ENCODE results near the gene GRAMD1B. TPM values are rescaled to one million over a fixed set of nuclear protein-coding genes. Genes with fewer than 3 reads are reported as not detected.
A peak's percentile ranks its signal among the peaks of the same experiment; 100 is the strongest.
"Not testable (repeated sequence)": the region's sequence is repeated elsewhere in the genome, so short reads cannot be mapped to it uniquely, and the experiment has no call there.

The GRAMD1B gene
- total RNA-seq, 3 donors from 2014 or later: 2.0 to 10.2 (median 8.2) TPM

DNA sequence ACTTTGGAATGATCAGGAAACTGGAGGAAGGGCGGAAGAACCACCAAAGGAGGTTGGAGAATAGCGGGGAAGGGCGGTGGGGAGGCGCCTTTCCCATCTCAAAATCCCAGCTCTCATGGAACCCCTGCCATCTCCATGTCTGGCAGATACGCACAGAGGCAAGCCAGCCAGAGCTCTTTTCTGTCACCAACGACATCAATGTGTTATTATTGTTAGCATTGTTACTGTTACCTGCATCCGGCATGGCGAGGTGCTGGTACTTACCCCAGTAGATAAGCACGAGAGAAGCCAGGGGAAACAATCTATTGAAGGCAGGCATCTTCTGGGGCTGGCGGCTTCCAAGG is 223.4 kb downstream of the GRAMD1B start:
- intact Hi-C loops (cut with DNase I; ENCODE audit: low total_unique reads): loop anchor here (10.0 kb wide), 1 partner anchor 1009 kb away; no protein-coding TSS in a partner anchor

DNA sequence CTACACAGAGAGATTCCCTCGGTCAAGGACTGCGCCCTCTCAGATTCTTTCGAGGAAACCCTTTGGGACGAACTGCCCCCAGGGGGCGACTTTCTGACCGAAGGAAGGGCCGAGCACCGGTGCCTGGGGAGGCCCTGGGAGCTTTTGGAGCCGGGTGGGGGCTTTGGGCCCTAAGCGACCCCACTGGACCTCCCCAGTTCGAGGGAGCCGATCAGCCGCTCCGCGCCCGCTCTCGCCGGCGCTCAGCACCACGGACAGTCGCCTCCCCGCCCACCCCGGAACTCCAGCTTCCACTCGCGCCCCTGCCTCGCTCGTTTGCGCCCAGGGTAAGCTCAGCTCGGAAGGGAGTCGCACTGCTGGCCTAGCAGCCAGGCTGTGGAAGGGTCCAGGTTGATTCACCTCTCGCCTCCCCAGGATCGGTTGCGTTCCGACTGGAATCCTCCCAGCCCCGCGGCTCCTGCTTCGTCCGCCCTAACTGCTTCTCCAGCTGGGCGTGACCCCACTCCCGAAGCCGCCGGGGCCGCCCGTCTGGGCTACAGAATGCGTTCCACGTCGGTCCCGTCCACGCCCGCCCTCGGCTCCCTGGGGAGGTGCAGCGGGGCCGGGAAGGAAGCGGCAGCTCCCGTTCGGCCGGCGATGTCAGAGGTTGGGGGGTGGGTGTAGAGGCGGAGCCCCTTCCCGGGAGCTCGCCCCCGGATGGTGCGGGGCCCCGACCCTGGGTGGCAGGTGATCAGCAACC is 223.9 kb downstream of the GRAMD1B start:
- peaks cover 0 to 6% of the 10 kb centered on the region in 2 donors for H3K27me3 ChIP-seq
- intact Hi-C loops (cut with DNase I; ENCODE audit: low total_unique reads): loop anchor here (10.0 kb wide), 1 partner anchor 1009 kb away; no protein-coding TSS in a partner anchor

More for the DNA sequence above, 223.4 kb downstream of the GRAMD1B start:
- TF ChIP-seq POLR2AphosphoS5 (IDR thresholded peaks at IDR 0.05) (no peak), POLR2A (IDR thresholded peaks at IDR 0.05) (no peak)
- TF ChIP-seq, protein P1, sequence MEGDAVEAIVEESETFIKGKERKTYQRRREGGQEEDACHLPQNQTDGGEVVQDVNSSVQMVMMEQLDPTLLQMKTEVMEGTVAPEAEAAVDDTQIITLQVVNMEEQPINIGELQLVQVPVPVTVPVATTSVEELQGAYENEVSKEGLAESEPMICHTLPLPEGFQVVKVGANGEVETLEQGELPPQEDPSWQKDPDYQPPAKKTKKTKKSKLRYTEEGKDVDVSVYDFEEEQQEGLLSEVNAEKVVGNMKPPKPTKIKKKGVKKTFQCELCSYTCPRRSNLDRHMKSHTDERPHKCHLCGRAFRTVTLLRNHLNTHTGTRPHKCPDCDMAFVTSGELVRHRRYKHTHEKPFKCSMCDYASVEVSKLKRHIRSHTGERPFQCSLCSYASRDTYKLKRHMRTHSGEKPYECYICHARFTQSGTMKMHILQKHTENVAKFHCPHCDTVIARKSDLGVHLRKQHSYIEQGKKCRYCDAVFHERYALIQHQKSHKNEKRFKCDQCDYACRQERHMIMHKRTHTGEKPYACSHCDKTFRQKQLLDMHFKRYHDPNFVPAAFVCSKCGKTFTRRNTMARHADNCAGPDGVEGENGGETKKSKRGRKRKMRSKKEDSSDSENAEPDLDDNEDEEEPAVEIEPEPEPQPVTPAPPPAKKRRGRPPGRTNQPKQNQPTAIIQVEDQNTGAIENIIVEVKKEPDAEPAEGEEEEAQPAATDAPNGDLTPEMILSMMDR (IDR thresholded peaks at IDR 0.05): no peak
- Histone ChIP-seq H3K27me3 (peaks cover 0 to 6% of the 10 kb centered on the region in 2 donors), H3K36me3 (no peaks in the 10 kb centered on the region), H3K4me1 (no peaks in the 10 kb centered on the region), H3K9me3 (no peaks in the 10 kb centered on the region), H3K4me3 (peak overlapping the region; percentile 40 to 76 (median 62)), H3K27ac (no peak overlapping the region)
- DNase-seq (ENCODE audit: low spot score in 2 of 2): no peak

DNA sequence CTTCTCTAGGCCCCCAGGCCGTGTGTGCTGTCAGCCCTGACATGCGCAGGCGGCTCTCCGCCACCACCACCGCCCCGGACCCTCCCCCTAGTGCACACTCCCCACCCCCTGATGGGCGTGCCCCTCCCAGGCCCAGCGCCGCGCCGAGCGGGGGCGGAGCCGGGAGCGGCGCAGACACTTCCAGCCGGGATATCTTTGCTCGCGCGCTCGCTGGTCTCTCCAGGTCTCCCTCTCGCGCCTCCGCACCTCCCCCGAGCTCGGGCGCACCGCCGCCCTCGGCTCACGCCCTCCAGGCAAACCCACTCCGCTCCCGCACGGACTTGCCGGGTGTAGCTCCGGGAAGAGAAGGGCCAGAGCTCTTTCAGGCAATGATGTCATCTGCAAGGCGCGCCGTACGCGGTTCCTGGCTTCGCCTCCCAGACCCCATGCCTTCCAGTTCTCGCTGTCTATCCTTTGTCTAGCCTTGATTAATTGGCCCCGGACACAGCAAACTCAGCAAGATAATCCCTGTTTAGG is 224.6 kb downstream of the GRAMD1B start, which contains the start of gene SCN3B:
Gene SCN3B, minus strand, starts transcription at position 59 of the 516 bp plus-strand sequence. CDS start 823 bp downstream, outside the sequence.
- Histone ChIP-seq H3K9me3 (no peaks in the 10 kb centered on the region), H3K4me3 (peak within 1 kb of the TSS; percentile 40 to 76 (median 62)), H3K36me3 (no peaks in the 10 kb centered on the region), H3K27ac (peak within 1 kb of the TSS; percentile 66 to 74), H3K4me1 (no peaks in the 10 kb centered on the region), H3K27me3 (peaks cover 0 to 6% of the 10 kb centered on the region in 2 donors)
- peak; percentile 49 to 71 for DNase-seq (ENCODE audit: low spot score in 2 of 2)
- intact Hi-C loops (cut with DNase I; ENCODE audit: low total_unique reads): loop anchor here (10.0 kb wide), 1 partner anchor 1010 kb away; no protein-coding TSS in a partner anchor
- TF ChIP-seq POLR2A (IDR thresholded peaks at IDR 0.05) (no peak), POLR2AphosphoS5 (IDR thresholded peaks at IDR 0.05) (no peak)
- TF ChIP-seq, protein P1 (IDR thresholded peaks at IDR 0.05): no peak

More for the DNA sequence above, 223.9 kb downstream of the GRAMD1B start:
- H3K9me3 ChIP-seq: no peaks in the 10 kb centered on the region
- peak overlapping the region; percentile 66 to 74 for H3K27ac ChIP-seq
- DNase-seq (ENCODE audit: low spot score in 2 of 2): peak; percentile 24 to 56
- no peaks in the 10 kb centered on the region for H3K4me1 ChIP-seq
- no peaks in the 10 kb centered on the region for H3K36me3 ChIP-seq
- H3K4me3 ChIP-seq: peak overlapping the region; percentile 40 to 76 (median 62)
- TF ChIP-seq POLR2A (IDR thresholded peaks at IDR 0.05): no peak
- TF ChIP-seq, protein P1 (IDR thresholded peaks at IDR 0.05): no peak
- no peak for TF ChIP-seq POLR2AphosphoS5 (IDR thresholded peaks at IDR 0.05)

DNA sequence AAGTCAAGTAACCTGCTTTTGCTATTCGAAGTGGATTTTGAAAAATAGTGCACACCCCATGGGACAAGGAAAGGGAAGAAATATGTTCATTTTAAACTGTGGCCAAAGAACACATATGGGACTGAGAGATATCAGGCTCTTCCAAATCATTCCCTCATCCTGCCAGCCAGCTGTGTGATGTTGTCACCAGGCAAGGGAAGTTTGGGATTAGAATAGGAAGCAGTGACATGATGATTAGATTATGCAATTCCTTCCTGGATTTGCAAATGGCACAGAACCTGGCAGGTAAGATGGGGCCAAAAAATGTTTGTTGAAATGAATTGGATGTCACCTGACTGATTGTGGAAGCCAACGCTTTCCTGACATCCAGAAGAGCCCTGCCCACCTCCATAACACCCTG is 229.2 kb downstream of the GRAMD1B start:
- no peak for DNase-seq (ENCODE audit: low spot score in 2 of 2)
- intact Hi-C loops (cut with DNase I; ENCODE audit: low total_unique reads): loop anchor here (10.0 kb wide), 1 partner anchor 1015 kb away; no protein-coding TSS in a partner anchor
- no peak overlapping the region for H3K4me3 ChIP-seq
- H3K4me1 ChIP-seq: no peaks in the 10 kb centered on the region
- no peaks in the 10 kb centered on the region for H3K36me3 ChIP-seq
- H3K27me3 ChIP-seq: no peaks in the 10 kb centered on the region
- H3K9me3 ChIP-seq: no peaks in the 10 kb centered on the region
- TF ChIP-seq, protein P1 (IDR thresholded peaks at IDR 0.05): no peak
- no peak for TF ChIP-seq POLR2A (IDR thresholded peaks at IDR 0.05)
- no peak for TF ChIP-seq POLR2AphosphoS5 (IDR thresholded peaks at IDR 0.05)
- H3K27ac ChIP-seq: no peak overlapping the region

DNA sequence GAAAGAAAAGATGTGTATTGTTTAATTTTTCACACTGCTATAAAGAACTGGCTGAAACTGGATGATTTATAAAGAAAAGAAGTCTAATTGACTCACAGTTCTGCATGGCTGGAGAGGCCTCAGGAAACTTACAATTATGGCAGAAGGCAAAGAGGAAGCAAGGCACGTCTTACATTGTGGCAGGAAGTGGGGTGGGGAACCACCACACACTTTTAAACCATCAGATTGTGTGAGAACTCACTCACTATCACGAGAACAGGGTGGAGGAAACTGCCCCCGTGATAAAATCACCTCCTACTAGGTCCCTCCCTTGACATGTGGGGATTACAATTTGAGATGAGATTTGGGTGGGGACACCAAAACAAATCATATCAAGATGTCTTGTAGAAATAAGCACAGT is 229.9 kb downstream of the GRAMD1B start:
- H3K4me3 ChIP-seq; H3K9me3 ChIP-seq; H3K27ac ChIP-seq; DNase-seq (ENCODE audit: low spot score in 2 of 2); H3K4me1 ChIP-seq; H3K36me3 ChIP-seq; H3K27me3 ChIP-seq: not testable (repeated sequence)
- intact Hi-C loops (cut with DNase I; ENCODE audit: low total_unique reads): loop anchor here (10.0 kb wide), 1 partner anchor 1015 kb away; no protein-coding TSS in a partner anchor

Data from breast epithelium (tissue), 4 donors.